Esophagus squamous epithelium (tissue), 5 donors: ENCODE results near the gene INSRR. TPM values are rescaled to one million over a fixed set of nuclear protein-coding genes. Genes with fewer than 3 reads are reported as not detected.

Experiments used
- DNase-seq: peaks from one replicate; lab custom pipeline; 2025; lab: John Stamatoyannopoulos, UW
- H3K27ac ChIP-seq, 4 donors: fragments of 200-600 bp; sonication (generic); one replicate each; pipeline ENCODE4 v1.5.1; 2016 to 2019; ENCODE audit warnings: mild to moderate bottlenecking in 1 of 4
- H3K27me3 ChIP-seq, 4 donors: fragments of 200-600 bp; sonication (generic); 1 replicate in 3 of 4; 2 replicates in 1 of 4; pipeline versions ENCODE4 v1.5.1 to v1.6.0; 2017 to 2021; ENCODE audit warnings: antibody characterized with exemption in 1 of 4
- H3K36me3 ChIP-seq, 3 donors: fragments of 200-600 bp; sonication (generic); one replicate each; pipeline ENCODE4 v1.5.1; 2016 to 2019
- H3K4me1 ChIP-seq, 3 donors: fragments of 200-600 bp; sonication (generic); one replicate each; pipeline ENCODE4 v1.5.1; 2017 to 2019
- H3K4me3 ChIP-seq, 4 donors: fragments of 200-600 bp; sonication (generic); 1 replicate in 3 of 4; 2 replicates in 1 of 4; pipeline ENCODE4 v1.5.1; 2016 to 2019; ENCODE audit warnings: mild to moderate bottlenecking in 2 of 4, moderate library complexity in 1 of 4
- H3K9me3 ChIP-seq, 3 donors: fragments of 200-600 bp; sonication (generic); one replicate each; pipeline ENCODE4 v1.5.1; 2016 to 2019
- CTCF ChIP-seq, 6 experiments: fragments of 450-650 bp in 4 of 6; fragments of 200-600 bp in 2 of 6; sonication (generic) in 2 of 6; IDR thresholded peaks; one replicate each; pipeline ENCODE4 v1.5.1; 2016 to 2019; ENCODE audit warnings: antibody characterized with exemption in 6 of 6, mild to moderate bottlenecking in 4 of 6, moderate library complexity in 4 of 6
- POLR2A ChIP-seq, 4 donors: fragments of 450-650 bp; IDR thresholded peaks; one replicate each; pipeline ENCODE4 v1.6.1; 2017; ENCODE audit warnings: antibody characterized with exemption in 4 of 4, mild to moderate bottlenecking in 4 of 4, moderate library complexity in 3 of 4
- WGBS, 2 donors: methylation state at CpG; one replicate each; pipeline ENCODE4 v1.1.5; 2018; 5-methylcytosine and 5-hydroxymethylcytosine counted together
- intact Hi-C: fragments of 100-400 bp; cut with DNase I; formaldehyde crosslinking; loops from one replicate; pipeline ENCODE4 v1.15.0; 2022
- total RNA-seq, 4 donors: library from RNA; depleted of rRNA; stranded (reverse); fragments of >200 nt; gene quantifications; one replicate each; pipeline ENCODE4 v1.1.0, GENCODE V29; 2016
- donor health status: DM: yes; HTN: yes; CAD: no.

Gene INSRR
- total RNA-seq, 4 donors from 2014 or later = not detected

DNA sequence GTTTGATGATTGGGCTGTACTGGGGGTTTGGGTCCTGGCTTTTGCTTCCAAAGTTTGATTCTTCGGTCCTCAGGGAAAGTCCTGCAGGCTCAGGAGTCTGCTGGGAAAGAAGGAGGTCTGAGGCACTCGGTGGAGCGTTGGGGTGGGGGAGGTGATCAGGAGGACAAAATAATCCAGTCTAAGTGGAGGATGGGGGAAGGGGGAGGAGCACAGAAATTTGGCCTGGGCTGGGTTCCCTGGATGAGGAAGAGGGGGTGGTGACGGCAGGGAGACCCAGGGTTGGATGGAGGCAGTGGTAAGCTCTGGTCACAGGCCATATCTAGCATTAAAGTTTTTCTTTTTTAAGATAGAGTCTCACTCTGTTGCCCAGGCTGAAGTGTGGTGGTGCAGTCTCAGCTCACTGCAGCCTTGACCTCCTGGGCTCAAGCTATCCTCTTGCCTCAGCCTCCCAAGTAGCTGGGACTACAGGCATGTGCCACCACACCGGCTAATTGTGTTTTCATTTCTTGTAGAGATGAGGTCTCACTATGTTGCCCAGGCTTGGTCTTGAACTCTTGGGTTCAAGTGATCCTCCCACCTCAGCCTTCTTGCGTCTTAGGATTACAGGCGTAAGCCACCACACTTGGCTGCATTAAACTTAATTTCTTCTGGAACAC lies 49.1 kb downstream of the INSRR start:
- DNase-seq = no peak
- Histone ChIP-seq H3K9me3 (no peaks in the 10 kb centered on the region), H3K27ac (no peak overlapping the region), H3K4me3 (no peak overlapping the region), H3K4me1 (peaks cover 20 to 49% (median 38%) of the 10 kb centered on the region in 3 donors), H3K27me3 (peaks cover 0 to 13% (median 0%) of the 10 kb centered on the region in 4 donors), H3K36me3 (no peaks in the 10 kb centered on the region)
- intact Hi-C loops = no loop called here
- TF ChIP-seq POLR2A (IDR thresholded peaks at IDR 0.05) (no peak), CTCF (IDR thresholded peaks at IDR 0.05) (no peak)
- WGBS, 2 donors = 94 to 95% methylated on average over 7 of the region's 7 CpGs

GRCh38 chr1:156809281-156809680 lies 49.6 kb downstream of the INSRR start:
- WGBS, 2 donors = 96 to 100% methylated on average over 3 to 4 of the region's 10 CpGs
- no peak for DNase-seq
- H3K27ac ChIP-seq = no peak overlapping the region
- H3K4me1 ChIP-seq = peaks cover 20 to 49% (median 37%) of the 10 kb centered on the region in 3 donors
- peaks cover 0 to 12% (median 0%) of the 10 kb centered on the region in 4 donors for H3K27me3 ChIP-seq
- no peaks in the 10 kb centered on the region for H3K36me3 ChIP-seq
- H3K4me3 ChIP-seq = no peak overlapping the region
- TF ChIP-seq CTCF (IDR thresholded peaks at IDR 0.05) (no peak), POLR2A (IDR thresholded peaks at IDR 0.05) (no peak)
- no peaks in the 10 kb centered on the region for H3K9me3 ChIP-seq
- intact Hi-C loops = no loop called here

- intact Hi-C loops = no loop called here
- Histone ChIP-seq H3K27me3 (peaks cover 0 to 10% (median 0%) of the 10 kb centered on the region in 4 donors), H3K27ac (no peak overlapping the region), H3K36me3 (no peaks in the 10 kb centered on the region), H3K9me3 (no peaks in the 10 kb centered on the region), H3K4me1 (peaks cover 11 to 49% (median 32%) of the 10 kb centered on the region in 3 donors), H3K4me3 (no peak overlapping the region)
- 83 to 89% methylated on average over 16 of the region's 16 CpGs for WGBS, 2 donors
- no peak for DNase-seq
- TF ChIP-seq CTCF (IDR thresholded peaks at IDR 0.05) (no peak), POLR2A (IDR thresholded peaks at IDR 0.05) (no peak)
Measured at GRCh38 chr1:156808186-156809030, 50.5 kb downstream of the INSRR start.

DNA sequence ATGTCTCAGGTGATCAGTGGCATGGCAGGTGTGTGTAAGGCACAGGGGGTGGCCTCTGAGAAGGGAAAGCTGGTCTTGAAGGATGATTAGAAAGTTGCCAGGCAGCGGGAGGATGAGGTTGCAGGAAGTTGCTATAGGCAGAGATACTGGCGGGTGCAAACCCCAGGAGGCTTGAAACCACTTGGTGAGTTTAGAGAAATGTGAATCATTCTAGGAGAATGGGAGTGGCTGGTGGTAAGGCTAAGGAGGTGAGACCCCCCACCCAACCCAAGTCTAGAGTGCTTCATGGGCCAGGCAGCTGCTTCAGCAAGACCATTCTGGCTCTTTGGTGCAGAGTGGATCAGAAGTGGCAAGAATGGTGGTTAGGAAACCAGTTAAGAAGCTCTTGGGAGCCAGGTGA lies 51.3 kb downstream of the INSRR start:
- DNase-seq = no peak
- no peak for TF ChIP-seq CTCF (IDR thresholded peaks at IDR 0.05)
- no peak for TF ChIP-seq POLR2A (IDR thresholded peaks at IDR 0.05)
- WGBS, 2 donors = 83 to 86% methylated on average over 2 of the region's 2 CpGs

More for the DNA sequence above, 51.3 kb downstream of the INSRR start:
- Histone ChIP-seq H3K27ac (no peak overlapping the region), H3K4me1 (peaks cover 9 to 42% (median 29%) of the 10 kb centered on the region in 3 donors), H3K36me3 (no peaks in the 10 kb centered on the region), H3K27me3 (peaks cover 0 to 4% (median 0%) of the 10 kb centered on the region in 4 donors), H3K4me3 (no peak overlapping the region), H3K9me3 (no peaks in the 10 kb centered on the region)
- intact Hi-C loops = no loop called here
